ENCODE measurements around the gene CTSS. TPM values are rescaled to one million over a fixed set of nuclear protein-coding genes. Genes with fewer than 3 reads are reported as not detected.

Gene CTSS
- total RNA-seq, 2 experiments from 2014 or later = 83.1 to 83.5 TPM

DNA sequence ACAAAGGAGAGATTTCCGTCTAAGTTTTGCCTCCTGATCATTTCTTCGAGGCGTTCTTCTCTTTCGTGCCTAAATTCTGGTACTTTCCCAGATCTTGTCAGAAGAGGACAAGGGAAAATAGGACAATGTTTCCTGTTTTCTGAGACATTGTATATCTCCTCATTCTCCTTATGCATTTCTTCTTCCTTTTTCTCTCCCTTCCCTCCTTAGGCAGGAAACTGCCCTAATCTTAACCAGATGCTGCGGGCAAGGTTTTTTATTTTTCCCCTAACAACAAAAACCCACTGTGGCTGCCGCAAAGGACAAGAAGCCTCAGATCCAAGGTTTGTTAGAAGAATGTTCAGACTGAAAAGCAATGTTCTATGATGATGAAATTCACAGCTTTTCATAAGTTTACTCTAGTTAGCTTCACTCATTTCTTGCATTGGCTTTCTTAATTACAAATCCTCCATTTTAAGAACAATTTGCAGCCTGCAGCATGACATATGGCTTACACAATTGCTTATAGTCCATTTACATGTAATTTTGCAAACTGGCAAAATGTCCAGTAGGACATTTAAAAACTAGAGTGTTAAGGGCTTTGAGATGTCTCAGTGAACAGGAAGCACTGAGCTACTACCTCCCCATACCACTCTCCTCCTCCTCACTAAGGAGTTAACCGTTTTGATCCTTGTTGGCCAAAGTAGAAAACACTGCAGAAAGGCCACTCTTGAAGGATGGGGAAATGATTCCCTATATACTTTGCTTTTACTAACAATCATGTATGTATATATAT, 41.9 kb upstream of the CTSS start:
- ChIA-PET POLR2A (interaction anchor here (1.1 kb wide), 1 partner anchor 199 kb away, joined by 4 read pairs; the partner anchor contains the start of gene MINDY1), CTCF (no interaction called here)
- peaks cover 23% of the 10 kb centered on the region for H3K36me3 Mint-ChIP-seq (ENCODE audit: low read depth)
- Histone ChIP-seq H3K9me3 (ENCODE audit: control insufficient read depth in 1 of 2, insufficient read depth in 1 of 2, low read length in 2 of 2) (no peaks in the 10 kb centered on the region), H3K27me3 (ENCODE audit: control insufficient read depth in 1 of 2, insufficient read depth in 2 of 2, low read length in 2 of 2) (no peaks in the 10 kb centered on the region), H3K4me3 (ENCODE audit: low read length) (no peak overlapping the region), H3K4me1 (ENCODE audit: insufficient read depth, low read length) (peaks cover 6% of the 10 kb centered on the region), H3K27ac (ENCODE audit: low read depth in 1 of 2, low read length in 2 of 2) (no peak overlapping the region), H3K36me3 (ENCODE audit: insufficient read depth, low read length) (peaks cover 23% of the 10 kb centered on the region)
- no peak for ATAC-seq (ENCODE audit: poor library complexity)
- no peak overlapping the region for H3K27ac Mint-ChIP-seq
- TF ChIP-seq, protein P1, sequence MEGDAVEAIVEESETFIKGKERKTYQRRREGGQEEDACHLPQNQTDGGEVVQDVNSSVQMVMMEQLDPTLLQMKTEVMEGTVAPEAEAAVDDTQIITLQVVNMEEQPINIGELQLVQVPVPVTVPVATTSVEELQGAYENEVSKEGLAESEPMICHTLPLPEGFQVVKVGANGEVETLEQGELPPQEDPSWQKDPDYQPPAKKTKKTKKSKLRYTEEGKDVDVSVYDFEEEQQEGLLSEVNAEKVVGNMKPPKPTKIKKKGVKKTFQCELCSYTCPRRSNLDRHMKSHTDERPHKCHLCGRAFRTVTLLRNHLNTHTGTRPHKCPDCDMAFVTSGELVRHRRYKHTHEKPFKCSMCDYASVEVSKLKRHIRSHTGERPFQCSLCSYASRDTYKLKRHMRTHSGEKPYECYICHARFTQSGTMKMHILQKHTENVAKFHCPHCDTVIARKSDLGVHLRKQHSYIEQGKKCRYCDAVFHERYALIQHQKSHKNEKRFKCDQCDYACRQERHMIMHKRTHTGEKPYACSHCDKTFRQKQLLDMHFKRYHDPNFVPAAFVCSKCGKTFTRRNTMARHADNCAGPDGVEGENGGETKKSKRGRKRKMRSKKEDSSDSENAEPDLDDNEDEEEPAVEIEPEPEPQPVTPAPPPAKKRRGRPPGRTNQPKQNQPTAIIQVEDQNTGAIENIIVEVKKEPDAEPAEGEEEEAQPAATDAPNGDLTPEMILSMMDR (IDR thresholded peaks at IDR 0.05) = no peak
- peaks cover 23% of the 10 kb centered on the region for H3K4me1 Mint-ChIP-seq (ENCODE audit: low read depth)
- peak overlapping the region; percentile 2 for H3K4me3 Mint-ChIP-seq
- H3K27me3 Mint-ChIP-seq = no peaks in the 10 kb centered on the region
- no peak for DNase-seq
- no peaks in the 10 kb centered on the region for H3K9me3 Mint-ChIP-seq
- intact Hi-C loops (cut with DNase I, micrococcal nuclease) = loop anchor here in 1 of 2 experiments (10.0 kb wide), 1 partner anchor 133 kb away; no protein-coding TSS in a partner anchor

DNA sequence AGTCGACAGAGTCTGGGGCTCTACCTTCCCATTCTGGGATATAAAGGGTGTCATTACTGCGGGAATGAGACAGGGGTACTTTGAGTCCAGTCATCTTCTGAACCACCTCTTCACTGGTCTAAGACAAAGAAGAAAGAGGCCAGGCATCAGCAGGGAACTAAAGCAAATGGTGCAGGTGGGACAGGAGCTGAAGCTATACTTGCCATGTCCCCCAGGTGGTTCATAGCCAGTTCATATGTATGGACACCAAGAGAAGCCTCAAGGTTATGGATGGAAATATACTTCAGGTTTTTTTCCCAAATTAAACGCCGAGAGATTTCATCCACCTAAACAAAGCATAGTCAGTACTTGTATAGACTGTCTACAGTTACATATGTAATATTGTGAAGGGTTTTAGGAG, 40.3 kb upstream of the CTSS start:
- peaks cover 8% of the 10 kb centered on the region for H3K36me3 ChIP-seq (ENCODE audit: insufficient read depth, low read length)
- POLR2A ChIA-PET = no interaction called here
- H3K9me3 Mint-ChIP-seq = no peaks in the 10 kb centered on the region
- H3K9me3 ChIP-seq (ENCODE audit: control insufficient read depth in 1 of 2, insufficient read depth in 1 of 2, low read length in 2 of 2) = no peaks in the 10 kb centered on the region
- H3K4me3 Mint-ChIP-seq = no peak overlapping the region
- CTCF ChIA-PET = no interaction called here
- no peaks in the 10 kb centered on the region for H3K27me3 Mint-ChIP-seq
- H3K4me1 Mint-ChIP-seq (ENCODE audit: low read depth) = peaks cover 23% of the 10 kb centered on the region
- H3K27ac ChIP-seq (ENCODE audit: low read depth in 1 of 2, low read length in 2 of 2) = no peak overlapping the region
- TF ChIP-seq, protein P1 (IDR thresholded peaks at IDR 0.05) = no peak
- no peak overlapping the region for H3K4me3 ChIP-seq (ENCODE audit: low read length)
- ATAC-seq (ENCODE audit: poor library complexity) = no peak
- H3K4me1 ChIP-seq (ENCODE audit: insufficient read depth, low read length) = peaks cover 6% of the 10 kb centered on the region
- H3K27me3 ChIP-seq (ENCODE audit: control insufficient read depth in 1 of 2, insufficient read depth in 2 of 2, low read length in 2 of 2) = no peaks in the 10 kb centered on the region
- no peak overlapping the region for H3K27ac Mint-ChIP-seq
- DNase-seq = no peak
- H3K36me3 Mint-ChIP-seq (ENCODE audit: low read depth) = peaks cover 23% of the 10 kb centered on the region
- intact Hi-C loops (cut with DNase I, micrococcal nuclease) = loop anchor here in 1 of 2 experiments (10.0 kb wide), 1 partner anchor 131 kb away; no protein-coding TSS in a partner anchor

DNA sequence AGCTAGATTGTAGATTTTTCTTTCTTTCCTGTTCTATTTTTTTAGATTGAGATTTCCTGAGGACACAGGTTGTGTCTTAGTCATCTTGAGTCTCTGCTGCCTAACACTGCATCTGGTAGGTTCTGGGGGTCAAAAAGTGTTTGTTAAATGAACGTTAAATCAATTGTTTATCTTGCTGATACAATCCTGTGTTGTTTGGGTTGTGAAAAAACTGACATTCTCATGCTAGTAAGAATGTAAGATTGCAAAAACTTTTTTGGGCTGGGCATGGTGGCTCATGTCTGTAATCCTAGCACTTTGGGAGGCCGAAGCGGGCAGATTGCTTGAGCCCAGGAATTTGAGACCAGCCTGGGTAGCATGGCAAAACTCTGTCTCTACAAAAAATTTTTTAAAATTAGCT, 39.1 kb upstream of the CTSS start:
- Histone ChIP-seq H3K4me1 (ENCODE audit: insufficient read depth, low read length) (peaks cover 6% of the 10 kb centered on the region), H3K27me3 (ENCODE audit: control insufficient read depth in 1 of 2, insufficient read depth in 2 of 2, low read length in 2 of 2) (no peaks in the 10 kb centered on the region), H3K27ac (ENCODE audit: low read depth in 1 of 2, low read length in 2 of 2) (no peak overlapping the region), H3K36me3 (ENCODE audit: insufficient read depth, low read length) (peaks cover 1% of the 10 kb centered on the region), H3K4me3 (ENCODE audit: low read length) (no peak overlapping the region), H3K9me3 (ENCODE audit: control insufficient read depth in 1 of 2, insufficient read depth in 1 of 2, low read length in 2 of 2) (no peaks in the 10 kb centered on the region)
- Mint-ChIP-seq H3K9me3 (no peaks in the 10 kb centered on the region), H3K27me3 (no peaks in the 10 kb centered on the region), H3K4me1 (ENCODE audit: low read depth) (peaks cover 23% of the 10 kb centered on the region), H3K36me3 (ENCODE audit: low read depth) (peaks cover 24% of the 10 kb centered on the region), H3K4me3 (no peak overlapping the region), H3K27ac (no peak overlapping the region)
- CTCF ChIA-PET = no interaction called here
- ATAC-seq (ENCODE audit: poor library complexity) = no peak
- no peak for DNase-seq
- intact Hi-C loops (cut with DNase I, micrococcal nuclease) = loop anchor here in 1 of 2 experiments (10.0 kb wide), 1 partner anchor 130 kb away; no protein-coding TSS in a partner anchor
- POLR2A ChIA-PET = interaction anchor here (0.6 kb wide), 1 partner anchor 16 kb away, joined by 3 read pairs; no protein-coding TSS in a partner anchor
- TF ChIP-seq, protein P1 (IDR thresholded peaks at IDR 0.05) = no peak
